ENCODE measurements around the gene ARHGEF5. TPM values are rescaled to one million over a fixed set of nuclear protein-coding genes. Genes with fewer than 3 reads are reported as not detected.

Gene ARHGEF5
- total RNA-seq, 1 donor from 2014 or later, result 11.6 TPM

DNA sequence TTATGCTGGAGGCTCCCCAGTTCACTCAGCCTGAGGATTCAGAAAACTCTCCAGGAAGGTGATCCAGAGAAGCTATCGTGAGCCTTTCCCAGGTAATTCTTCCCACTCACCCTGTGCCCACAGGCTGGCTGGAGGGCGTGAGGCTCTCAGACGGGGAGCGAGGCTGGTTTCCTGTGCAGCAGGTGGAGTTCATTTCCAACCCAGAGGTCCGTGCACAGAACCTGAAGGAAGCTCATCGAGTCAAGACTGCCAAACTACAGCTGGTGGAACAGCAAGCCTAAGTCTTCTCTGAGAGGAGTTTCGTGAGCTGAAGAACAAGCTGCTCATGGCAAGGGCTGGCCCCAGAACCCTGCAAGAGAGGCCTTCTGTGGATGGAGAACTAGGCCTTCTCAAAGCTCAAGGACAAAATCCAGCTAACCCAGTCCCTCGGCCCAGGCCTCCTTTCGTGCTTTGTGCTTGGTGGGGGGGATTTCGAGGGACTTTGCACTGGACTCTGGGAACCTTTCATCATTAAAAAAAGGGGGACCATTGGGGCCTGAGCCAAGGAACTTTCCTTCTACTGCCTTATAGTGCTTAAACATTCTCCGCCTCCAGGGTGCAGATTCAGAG is 24.7 kb downstream of the ARHGEF5 start:
- ATAC-seq (no peak), DNase-seq (ENCODE audit: low spot score) (no peak)

DNA sequence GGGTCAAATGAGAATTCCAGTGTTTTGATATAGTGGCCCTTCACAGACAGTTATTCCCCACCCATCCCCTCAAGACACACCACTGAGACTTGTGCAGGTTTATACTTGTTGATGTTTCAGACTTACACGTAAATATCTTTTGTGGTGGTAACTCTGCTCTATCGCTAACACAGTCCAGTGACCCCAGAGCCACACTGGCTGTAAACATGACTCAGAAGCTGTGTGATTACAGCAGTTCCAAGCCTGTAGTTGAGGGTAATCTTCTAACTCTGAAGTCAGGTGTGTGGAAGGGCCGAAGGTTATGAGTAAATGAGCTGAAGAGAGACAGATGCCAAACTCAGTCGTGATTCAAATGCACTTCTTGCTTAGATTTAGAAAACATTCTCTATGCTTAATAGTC is 28.9 kb downstream of the ARHGEF5 start:
- DNase-seq (ENCODE audit: low spot score) (no peak), ATAC-seq (peak; percentile 44)

GRCh38 chr7:144384555-144385245 is 29.5 kb downstream of the ARHGEF5 start:
- ATAC-seq (no peak), DNase-seq (ENCODE audit: low spot score) (peak; percentile 4)

- DNase-seq (ENCODE audit: low spot score) (no peak), ATAC-seq (no peak)
Observed at GRCh38 chr7:144386741-144387140, 31.5 kb downstream of the ARHGEF5 start.

- ATAC-seq (no peak), DNase-seq (ENCODE audit: low spot score) (no peak)
Observed at GRCh38 chr7:144388950-144389349, 33.7 kb downstream of the ARHGEF5 start.

DNA sequence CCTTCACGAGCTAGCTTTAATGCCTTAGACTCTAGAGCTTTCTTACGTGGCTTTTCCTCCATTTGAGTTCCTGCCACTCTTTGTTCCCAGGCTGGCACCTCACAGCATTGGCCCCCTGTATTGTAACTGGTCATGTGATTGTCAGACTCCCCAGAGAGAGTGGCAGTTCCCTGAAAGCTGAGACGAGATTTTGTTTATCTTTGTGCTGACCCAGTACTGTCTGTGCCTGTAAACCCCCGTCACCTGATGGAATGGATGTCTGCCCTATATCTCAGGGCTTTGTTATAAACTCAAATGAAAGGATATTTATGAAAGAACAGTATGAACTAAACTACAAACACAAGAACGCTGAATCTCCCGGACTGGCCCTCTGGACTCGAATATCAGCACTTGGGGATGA is 35.3 kb downstream of the ARHGEF5 start:
- ATAC-seq (no peak), DNase-seq (ENCODE audit: low spot score) (no peak)

DNA sequence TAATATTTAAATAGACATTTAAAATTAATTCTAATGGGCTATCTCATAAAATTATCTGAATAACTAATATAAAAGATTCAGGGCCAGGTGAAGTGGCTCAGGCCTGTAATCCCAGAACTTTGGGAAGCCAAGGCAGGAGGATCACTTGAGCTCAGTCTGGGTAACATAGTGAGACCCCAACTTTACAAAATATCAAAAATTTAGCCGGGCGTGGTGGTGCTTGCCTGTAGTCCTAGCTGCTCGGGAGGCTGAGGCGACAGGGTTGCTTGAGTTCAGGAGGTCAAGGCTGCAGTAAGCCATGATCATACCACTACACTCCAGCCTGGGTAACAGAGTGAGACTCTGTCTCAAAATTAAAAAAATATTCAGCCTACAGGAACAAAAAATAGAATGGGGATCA is 35.8 kb downstream of the ARHGEF5 start:
- DNase-seq (ENCODE audit: low spot score), result no peak
- no peak for ATAC-seq

DNA sequence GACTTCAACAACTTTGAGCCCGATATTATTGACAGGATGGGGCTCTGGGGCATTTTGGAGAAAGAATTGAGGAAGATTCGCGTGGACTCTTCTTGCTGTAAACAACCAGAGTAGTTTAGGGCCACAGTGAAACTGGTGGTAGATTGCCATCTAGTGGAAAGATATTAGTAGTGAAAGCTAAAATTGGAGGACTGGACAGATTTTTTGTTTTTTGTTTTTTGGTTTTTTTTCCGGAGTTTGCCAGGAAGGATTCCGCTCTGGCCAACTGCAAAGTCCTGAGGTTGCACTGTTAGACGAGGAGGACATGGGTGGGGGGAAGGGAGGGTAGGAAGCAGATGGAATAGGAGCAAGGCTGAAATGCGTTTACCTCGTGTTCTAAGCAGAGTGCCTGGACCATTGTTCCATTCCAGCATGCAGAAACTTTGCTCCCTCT is 36.6 kb downstream of the ARHGEF5 start:
- ATAC-seq (peak; percentile 95), DNase-seq (ENCODE audit: low spot score) (no peak)

- no peak for DNase-seq (ENCODE audit: low spot score)
- ATAC-seq, result no peak
Observed at GRCh38 chr7:144397086-144397485, 41.9 kb downstream of the ARHGEF5 start.

GRCh38 chr7:144398291-144398690 is 43.1 kb downstream of the ARHGEF5 start:
- ATAC-seq (no peak), DNase-seq (ENCODE audit: low spot score) (no peak)

GRCh38 chr7:144398911-144399310 is 43.7 kb downstream of the ARHGEF5 start:
- ATAC-seq (no peak), DNase-seq (ENCODE audit: low spot score) (no peak)

DNA sequence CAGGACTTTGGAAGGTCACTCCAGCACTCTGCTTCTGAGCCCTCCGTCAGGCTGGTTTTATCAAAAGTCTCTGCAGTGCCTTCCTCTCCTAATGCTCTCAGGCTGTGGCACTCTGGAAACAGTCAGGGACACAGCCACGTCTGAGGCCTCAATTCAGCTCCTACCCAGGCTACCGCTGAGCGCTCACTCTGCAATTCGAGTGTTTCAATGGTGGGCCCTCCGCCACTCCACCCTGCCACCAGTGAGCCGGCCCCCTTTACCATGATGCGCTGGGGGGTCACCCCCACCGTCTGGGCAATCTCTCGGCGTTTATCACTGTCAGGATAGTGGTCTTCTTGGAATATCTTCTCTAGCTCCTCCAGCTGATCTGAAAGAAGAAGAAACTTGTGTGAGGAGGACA is 44.7 kb downstream of the ARHGEF5 start:
- no peak for DNase-seq (ENCODE audit: low spot score)
- no peak for ATAC-seq

GRCh38 chr7:144401490-144401889 is 46.3 kb downstream of the ARHGEF5 start:
- DNase-seq (ENCODE audit: low spot score), result no peak
- ATAC-seq, result no peak

DNA sequence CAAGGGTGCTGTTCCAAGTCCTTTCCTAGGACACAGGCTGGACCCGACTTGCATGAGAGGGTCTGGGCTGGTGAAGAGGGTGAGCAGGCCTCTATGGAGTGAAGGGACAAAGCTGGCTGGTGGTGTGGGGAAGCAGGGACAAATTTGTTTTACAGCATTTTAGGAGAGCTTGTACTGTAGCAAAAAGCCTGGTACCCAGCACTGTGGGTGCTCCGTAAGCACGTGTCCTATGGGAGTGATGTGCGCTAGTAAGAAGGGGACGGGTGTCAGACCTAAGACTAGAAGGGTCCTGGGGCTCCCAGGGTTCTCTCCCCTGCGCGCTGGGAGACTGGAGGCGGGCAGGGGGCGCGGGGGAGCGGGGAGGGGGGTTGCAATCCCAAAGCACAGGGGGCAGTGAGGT is 47.9 kb downstream of the ARHGEF5 start:
- ATAC-seq, result no peak
- DNase-seq (ENCODE audit: low spot score), result no peak

DNA sequence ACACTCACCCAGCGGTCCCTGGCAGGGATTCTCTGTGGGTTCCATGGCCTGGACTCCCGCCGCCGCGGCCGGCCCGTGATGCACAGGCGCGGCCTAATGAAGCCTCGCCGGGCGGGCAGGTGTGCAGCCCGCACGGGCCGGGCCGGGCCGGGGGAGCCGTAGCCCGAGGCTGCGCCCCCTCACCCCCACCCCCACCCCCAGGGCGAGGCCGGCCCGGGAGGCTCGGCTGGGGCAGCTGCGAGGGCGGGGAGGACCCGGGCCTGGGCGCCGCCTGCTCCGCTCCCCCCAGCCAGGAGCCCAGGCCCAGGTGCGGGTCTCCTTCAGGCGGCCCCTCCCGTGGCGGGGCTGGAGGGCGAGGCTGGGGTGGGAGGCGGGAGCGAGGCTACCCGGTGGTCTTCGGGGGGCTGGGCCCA is 48.5 kb downstream of the ARHGEF5 start, which contains the start of gene NOBOX:
NOBOX (minus strand) TSS at position 45 of the 413 bp plus-strand sequence.
- DNase-seq (ENCODE audit: low spot score) (no peak), ATAC-seq (no peak)

DNA sequence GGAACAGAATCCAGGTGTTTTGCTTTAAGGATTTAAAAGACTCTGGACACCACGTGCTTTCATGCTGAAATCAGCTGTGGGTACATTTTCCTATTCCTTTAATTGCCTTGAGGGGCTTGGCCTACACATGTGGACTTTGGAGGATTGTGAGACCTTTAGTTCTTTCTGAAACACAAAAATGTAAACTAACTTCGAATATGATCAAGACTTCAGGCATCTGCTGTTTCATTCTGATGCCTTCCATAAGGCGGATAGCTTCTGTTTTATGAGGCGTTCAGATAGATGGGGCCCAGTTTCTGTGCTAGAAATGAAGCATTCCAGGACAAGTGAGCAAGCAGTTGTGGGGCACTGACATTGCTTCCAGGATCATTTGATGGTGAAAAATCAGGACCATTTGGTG is 49.7 kb downstream of the ARHGEF5 start:
- DNase-seq (ENCODE audit: low spot score), result no peak
- no peak for ATAC-seq

GRCh38 chr7:144407266-144407931 is 52.2 kb downstream of the ARHGEF5 start:
- peak; percentile 28 for ATAC-seq
- DNase-seq (ENCODE audit: low spot score), result no peak

GRCh38 chr7:144408121-144408520 is 52.9 kb downstream of the ARHGEF5 start:
- no peak for ATAC-seq
- no peak for DNase-seq (ENCODE audit: low spot score)

DNA sequence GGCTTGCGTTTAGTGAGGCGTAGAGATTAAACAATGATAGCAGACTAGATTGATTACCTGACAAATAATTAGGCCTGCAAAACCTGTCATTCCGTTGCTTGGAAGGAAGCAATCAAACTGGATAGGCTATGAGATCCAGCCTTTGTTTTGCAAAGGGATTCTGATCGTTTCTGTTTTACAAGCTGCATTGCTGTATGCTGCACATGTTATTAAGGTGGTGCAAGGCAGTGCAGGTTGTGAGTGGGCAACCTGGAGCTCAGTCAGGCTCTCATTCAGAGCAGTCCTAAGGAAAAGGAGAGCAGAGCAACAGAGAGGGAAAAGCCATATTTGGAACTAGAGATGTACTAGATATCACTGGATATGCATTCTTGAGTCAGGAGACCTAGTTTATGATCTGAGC is 55.2 kb downstream of the ARHGEF5 start:
- DNase-seq (ENCODE audit: low spot score) (no peak), ATAC-seq (no peak)

DNA sequence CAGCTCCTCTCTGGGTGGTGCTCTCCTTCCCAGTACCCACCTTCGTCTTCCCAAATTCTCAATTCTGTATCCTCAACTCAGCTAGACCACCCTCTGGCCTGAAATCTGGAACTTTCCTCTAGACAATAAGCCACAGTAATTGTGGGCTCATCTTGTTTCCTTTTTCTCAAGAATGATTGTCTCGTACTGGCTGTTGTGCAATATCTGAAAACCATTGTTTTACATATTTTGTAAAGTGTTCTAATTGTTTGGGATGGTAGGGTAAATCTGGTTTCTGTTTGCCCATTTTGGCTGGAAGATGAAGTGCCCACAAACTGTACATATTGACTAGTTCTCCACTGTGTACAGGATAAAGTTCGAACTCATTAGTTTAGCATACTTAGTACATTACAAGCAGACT is 59.6 kb downstream of the ARHGEF5 start:
- ATAC-seq, result no peak
- DNase-seq (ENCODE audit: low spot score), result no peak

DNA sequence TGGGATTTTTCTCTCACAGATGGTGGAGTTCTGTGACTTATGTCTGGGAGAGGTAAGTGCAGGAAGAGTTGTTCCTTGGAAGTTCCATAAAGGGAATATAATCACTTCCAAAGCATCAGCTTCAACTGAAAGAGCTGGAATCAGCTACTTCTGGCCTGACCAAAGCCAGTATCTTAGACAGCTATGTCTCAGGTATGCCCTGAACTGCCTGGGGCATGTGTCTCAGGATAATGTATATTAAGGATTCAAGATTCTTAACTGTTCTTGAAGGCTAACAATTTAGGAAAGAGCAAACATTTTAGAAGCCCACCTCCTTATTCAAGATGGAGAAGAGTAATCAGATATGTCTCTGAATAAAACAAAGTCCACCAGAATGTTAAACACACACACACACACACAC is 60.7 kb downstream of the ARHGEF5 start:
- ATAC-seq (no peak), DNase-seq (ENCODE audit: low spot score) (no peak)

DNA sequence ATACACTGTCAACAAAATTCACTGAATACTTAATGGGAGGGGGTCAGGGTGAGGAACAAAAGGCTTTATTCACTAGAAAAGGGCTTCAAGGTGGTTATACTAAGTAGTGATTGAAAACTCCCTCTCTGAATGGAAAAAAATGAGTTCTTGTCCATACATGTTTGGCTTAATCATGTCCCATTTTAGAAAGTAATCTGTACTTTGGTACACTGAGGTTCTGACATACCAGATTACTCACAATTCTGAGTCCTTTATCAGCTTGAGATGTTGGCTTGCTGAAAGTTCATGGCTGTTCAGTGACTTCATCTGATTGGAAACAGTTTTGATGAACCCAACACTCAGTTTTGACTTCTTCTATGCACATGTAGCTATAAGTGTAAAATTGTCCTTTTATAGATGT is 61.1 kb downstream of the ARHGEF5 start:
- DNase-seq (ENCODE audit: low spot score) (no peak), ATAC-seq (no peak)
